OCI-LY7 (cell line): Measurements from ENCODE around the gene ZMIZ1. TPM values are rescaled to one million over a fixed set of nuclear protein-coding genes. Genes with fewer than 3 reads are reported as not detected.

Experiments
- BruUV-seq: library from RNA; stranded (reverse); fragments of 400-500 nt; replicated peaks from 2 replicates; lab custom pipeline; 2021; lab: Mats Ljungman, UMichigan
- CTCF ChIA-PET: fragments of 300-600 bp; sonication (Branson Sonifier 250); formaldehyde crosslinking; loops from one replicate; lab custom pipeline; 2022; ENCODE audit warnings: antibody characterized with exemption; ENCODE audit not compliant: unreplicated experiment; lab: Charles Lee
- POLR2A ChIA-PET: fragments of 300-600 bp; sonication (Branson Sonifier 250); formaldehyde crosslinking; loops from one replicate; lab custom pipeline; 2022; ENCODE audit warnings: antibody characterized with exemption; lab: Charles Lee
- DNase-seq: peaks from one replicate; pipeline ENCODE4 v3.0.0-alpha.2; 2015; ENCODE audit warnings: low spot score
- H2AFZ ChIP-seq: fragments of 200-600 bp; sonication (generic), shearing (Covaris generic); 2 replicates; pipeline ENCODE4 v1.6.1; 2014; ENCODE audit warnings: mild to moderate bottlenecking, antibody characterized with exemption, low read length, moderate library complexity
- H3K27ac ChIP-seq: fragments of 200-600 bp; sonication (generic); 2 replicates; pipeline ENCODE4 v1.5.1; 2014; ENCODE audit warnings: mixed run types, low read depth, mild to moderate bottlenecking, moderate library complexity, low read length, inconsistent platforms; ENCODE audit not compliant: poor library complexity, severe bottlenecking
- H3K36me3 ChIP-seq: fragments of 200-600 bp; sonication (generic); 2 replicates; pipeline ENCODE4 v1.6.1; 2014; ENCODE audit warnings: mild to moderate bottlenecking, antibody characterized with exemption, low read length, moderate library complexity, mixed read lengths; ENCODE audit not compliant: insufficient read depth
- H3K4me1 ChIP-seq: fragments of 200-600 bp; sonication (generic); 2 replicates; pipeline ENCODE4 v1.5.1; 2014; ENCODE audit warnings: mild to moderate bottlenecking, low read length; ENCODE audit not compliant: insufficient read depth, poor library complexity, severe bottlenecking
- H3K4me2 ChIP-seq: fragments of 200-600 bp; sonication (generic); 2 replicates; pipeline ENCODE4 v1.6.1; 2014; ENCODE audit warnings: mild to moderate bottlenecking, low read length
- H3K4me3 ChIP-seq: fragments of 200-600 bp; sonication (generic); 2 replicates; pipeline ENCODE4 v1.5.1; 2014; ENCODE audit warnings: mild to moderate bottlenecking, low read depth, low read length; ENCODE audit not compliant: poor library complexity, severe bottlenecking
- H3K79me2 ChIP-seq: fragments of 200-600 bp; sonication (generic); 2 replicates; pipeline ENCODE4 v1.6.1; 2016; ENCODE audit warnings: low read depth, mild to moderate bottlenecking, low read length, moderate library complexity, mixed read lengths; ENCODE audit not compliant: insufficient read depth
- H3K9me2 ChIP-seq: fragments of 200-600 bp; sonication (generic); 2 replicates; pipeline ENCODE4 v1.6.1; 2016; ENCODE audit warnings: mild to moderate bottlenecking, low read length, mixed read lengths; ENCODE audit not compliant: insufficient read depth
- H3K9me3 ChIP-seq: fragments of 200-600 bp; sonication (generic); 2 replicates; pipeline ENCODE4 v1.6.1; 2014; ENCODE audit warnings: mild to moderate bottlenecking, mixed run types, low read length, mixed read lengths
- H4K20me1 ChIP-seq: fragments of 200-600 bp; sonication (generic); 2 replicates; pipeline ENCODE4 v1.6.1; 2014; ENCODE audit warnings: mild to moderate bottlenecking, antibody characterized with exemption, low read length, moderate library complexity, mixed read lengths; ENCODE audit not compliant: insufficient read depth
- CTCF ChIP-seq: fragments of 200-600 bp; sonication (generic); conservative IDR thresholded peaks from 2 replicates; pipeline ENCODE4 v1.5.1; 2014; ENCODE audit warnings: mild to moderate bottlenecking, antibody characterized with exemption, low read length, moderate library complexity, mixed read lengths
- EZH2phosphoT487 ChIP-seq: fragments of 200-600 bp; sonication (generic); IDR thresholded peaks from 2 replicates; pipeline ENCODE4 v1.6.1; 2018; ENCODE audit warnings: low read depth, borderline replicate concordance, mild to moderate bottlenecking, mixed run types, antibody characterized with exemption, low read length, moderate library complexity, mixed read lengths
- intact Hi-C: fragments of 100-400 bp; cut with micrococcal nuclease; formaldehyde crosslinking; loops from one replicate; pipeline ENCODE4 v1.10.0; 2022; ENCODE audit not compliant: unreplicated experiment
- total RNA-seq, 2 experiments: library from RNA; depleted of rRNA in 1 of 2; stranded (reverse); fragments of >200 nt in 1 of 2; shearing (Covaris generic) in 1 of 2; gene quantifications; 2 replicates each; pipeline ENCODE4 v1.2.3, GENCODE V29; 2014 to 2022

The ZMIZ1 gene
- total RNA-seq, 2 experiments from 2014 or later, result 20.4 to 66.9 TPM

GRCh38 chr10:79020015-79020491 is 48.7 kb upstream of the ZMIZ1 start:
- CTCF ChIA-PET, result no interaction called here
- Histone ChIP-seq H3K27ac (no peak overlapping the region), H3K9me3 (no peaks in the 10 kb centered on the region), H3K4me3 (no peak overlapping the region), H3K9me2 (no peaks in the 10 kb centered on the region), H3K36me3 (no peaks in the 10 kb centered on the region), H2AFZ (no peak overlapping the region), H3K4me2 (no peak overlapping the region), H4K20me1 (no peaks in the 10 kb centered on the region), H3K79me2 (no peaks in the 10 kb centered on the region), H3K4me1 (peaks cover 16% of the 10 kb centered on the region)
- POLR2A ChIA-PET, result interaction anchor here (0.5 kb wide), 1 partner anchor 941 kb away, joined by 3 read pairs; no protein-coding TSS in a partner anchor
- intact Hi-C loops, result no loop called here
- TF ChIP-seq CTCF, result no peak
- TF ChIP-seq EZH2phosphoT487, result no peak
- no peak for DNase-seq
- no TSS peak for BruUV-seq

GRCh38 chr10:79020605-79021004 is 48.2 kb upstream of the ZMIZ1 start:
- TF ChIP-seq CTCF (no peak), EZH2phosphoT487 (no peak)
- POLR2A ChIA-PET, result no interaction called here
- BruUV-seq, result no TSS peak
- no peaks in the 10 kb centered on the region for H4K20me1 ChIP-seq
- H3K9me3 ChIP-seq, result no peaks in the 10 kb centered on the region
- CTCF ChIA-PET, result no interaction called here
- intact Hi-C loops, result no loop called here
- H3K4me2 ChIP-seq, result no peak overlapping the region
- H3K79me2 ChIP-seq, result no peaks in the 10 kb centered on the region
- H3K4me1 ChIP-seq, result peaks cover 16% of the 10 kb centered on the region
- DNase-seq, result no peak
- H3K4me3 ChIP-seq, result no peak overlapping the region
- no peak overlapping the region for H3K27ac ChIP-seq
- no peaks in the 10 kb centered on the region for H3K36me3 ChIP-seq
- H3K9me2 ChIP-seq, result no peaks in the 10 kb centered on the region
- H2AFZ ChIP-seq, result no peak overlapping the region

- POLR2A ChIA-PET, result interaction anchor here (0.6 kb wide), 1 partner anchor 968 kb away, joined by 3 read pairs; no protein-coding TSS in a partner anchor
These were observed 47.3 kb upstream of the ZMIZ1 start for GRCh38 chr10:79021331-79021907.

More at GRCh38 chr10:79021331-79021907, 47.3 kb upstream of the ZMIZ1 start:
- Histone ChIP-seq H3K4me1 (peaks cover 16% of the 10 kb centered on the region), H3K9me2 (no peaks in the 10 kb centered on the region), H4K20me1 (no peaks in the 10 kb centered on the region), H3K36me3 (no peaks in the 10 kb centered on the region), H3K9me3 (no peaks in the 10 kb centered on the region), H3K27ac (no peak overlapping the region), H3K4me2 (no peak overlapping the region), H3K79me2 (no peaks in the 10 kb centered on the region), H3K4me3 (no peak overlapping the region), H2AFZ (no peak overlapping the region)
- CTCF ChIA-PET, result no interaction called here
- intact Hi-C loops, result no loop called here
- TF ChIP-seq EZH2phosphoT487 (no peak), CTCF (no peak)
- DNase-seq, result no peak
- BruUV-seq, result no TSS peak
